ENCODE measurements around the gene BRINP1. TPM values are rescaled to one million over a fixed set of nuclear protein-coding genes. Genes with fewer than 3 reads are reported as not detected.

BRINP1 gene
- total RNA-seq, 1 donor from 2014 or later: 0.96 TPM

DNA sequence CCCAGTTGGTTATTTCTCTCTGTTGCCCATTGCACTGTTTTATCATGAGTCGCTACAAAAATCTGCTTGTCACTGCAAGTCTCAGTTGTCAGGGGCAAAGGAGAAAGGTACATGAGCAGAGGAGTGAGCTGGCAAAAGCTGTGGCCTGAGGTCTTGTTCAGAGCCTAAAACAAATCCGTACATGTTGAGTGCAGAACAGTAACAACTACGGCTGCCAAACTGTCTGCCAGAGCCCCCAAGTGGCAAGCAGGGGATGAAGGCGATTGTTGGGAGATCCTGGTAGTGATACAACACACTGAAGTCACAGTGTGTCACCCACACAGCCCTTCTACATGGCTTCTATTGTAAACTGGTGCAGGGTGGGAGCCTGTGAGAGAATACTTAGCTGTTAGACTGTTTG is 50.9 kb downstream of the BRINP1 start:
- Mint-ChIP-seq H3K9me3 (peaks cover 5% of the 10 kb centered on the region), H3K27me3 (ENCODE audit: low read depth) (no peaks in the 10 kb centered on the region), H3K4me3 (no peak overlapping the region), H3K27ac (ENCODE audit: unreplicated experiment) (no peak overlapping the region), H3K4me1 (peaks cover 7% of the 10 kb centered on the region), H3K36me3 (ENCODE audit: low read depth) (no peaks in the 10 kb centered on the region)
- DNase-seq (ENCODE audit: low read depth, low spot score): no peak
- TF ChIP-seq, protein P1, sequence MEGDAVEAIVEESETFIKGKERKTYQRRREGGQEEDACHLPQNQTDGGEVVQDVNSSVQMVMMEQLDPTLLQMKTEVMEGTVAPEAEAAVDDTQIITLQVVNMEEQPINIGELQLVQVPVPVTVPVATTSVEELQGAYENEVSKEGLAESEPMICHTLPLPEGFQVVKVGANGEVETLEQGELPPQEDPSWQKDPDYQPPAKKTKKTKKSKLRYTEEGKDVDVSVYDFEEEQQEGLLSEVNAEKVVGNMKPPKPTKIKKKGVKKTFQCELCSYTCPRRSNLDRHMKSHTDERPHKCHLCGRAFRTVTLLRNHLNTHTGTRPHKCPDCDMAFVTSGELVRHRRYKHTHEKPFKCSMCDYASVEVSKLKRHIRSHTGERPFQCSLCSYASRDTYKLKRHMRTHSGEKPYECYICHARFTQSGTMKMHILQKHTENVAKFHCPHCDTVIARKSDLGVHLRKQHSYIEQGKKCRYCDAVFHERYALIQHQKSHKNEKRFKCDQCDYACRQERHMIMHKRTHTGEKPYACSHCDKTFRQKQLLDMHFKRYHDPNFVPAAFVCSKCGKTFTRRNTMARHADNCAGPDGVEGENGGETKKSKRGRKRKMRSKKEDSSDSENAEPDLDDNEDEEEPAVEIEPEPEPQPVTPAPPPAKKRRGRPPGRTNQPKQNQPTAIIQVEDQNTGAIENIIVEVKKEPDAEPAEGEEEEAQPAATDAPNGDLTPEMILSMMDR (conservative IDR thresholded peaks at IDR 0.05): no peak

DNA sequence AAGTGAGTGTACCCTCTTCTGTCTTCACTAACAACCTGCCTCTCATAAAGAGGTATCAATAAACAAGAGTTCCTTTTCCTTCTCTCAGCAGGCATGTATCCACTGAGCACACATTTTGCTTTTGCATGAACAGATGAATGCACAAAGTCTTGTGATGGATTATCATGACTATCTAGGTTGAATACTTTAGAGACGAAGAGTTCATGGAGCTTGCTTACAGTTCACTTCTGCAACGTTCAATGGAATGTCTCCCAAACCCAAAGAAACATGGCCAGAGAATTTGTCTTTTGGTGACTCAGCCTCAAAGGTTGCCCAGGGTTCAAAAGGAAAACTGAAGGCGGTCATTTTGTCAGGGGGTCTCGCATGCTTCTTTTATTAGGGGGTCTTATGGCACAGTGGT is 55.4 kb downstream of the BRINP1 start:
- DNase-seq (ENCODE audit: low read depth, low spot score): no peak
- H3K27me3 Mint-ChIP-seq (ENCODE audit: low read depth): no peaks in the 10 kb centered on the region
- H3K27ac Mint-ChIP-seq (ENCODE audit: unreplicated experiment): no peak overlapping the region

DNA sequence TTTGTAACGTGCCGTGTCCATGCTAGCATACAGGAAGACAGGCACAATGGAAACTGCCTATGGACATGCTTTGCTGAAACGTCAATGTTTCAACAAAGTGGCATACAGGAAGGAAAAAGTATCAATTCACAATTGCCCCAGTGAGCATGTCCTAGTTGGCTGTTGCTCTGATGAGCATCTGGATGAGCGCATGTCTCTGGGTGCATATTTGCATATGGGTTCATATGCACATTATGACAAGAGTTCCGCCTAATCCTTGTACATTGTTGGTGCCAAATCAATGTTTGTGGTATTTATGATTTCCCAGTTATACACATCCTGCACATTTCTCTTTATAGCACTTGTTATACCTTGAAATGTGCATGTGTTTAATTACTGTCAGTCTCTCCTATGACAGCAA is 58.5 kb downstream of the BRINP1 start:
- H3K4me3 Mint-ChIP-seq: no peak overlapping the region
- H3K9me3 Mint-ChIP-seq: peaks cover 3% of the 10 kb centered on the region
- no peaks in the 10 kb centered on the region for H3K4me1 Mint-ChIP-seq
- TF ChIP-seq, protein P1 (conservative IDR thresholded peaks at IDR 0.05): no peak
- H3K36me3 Mint-ChIP-seq (ENCODE audit: low read depth): no peaks in the 10 kb centered on the region
- no peak for DNase-seq (ENCODE audit: low read depth, low spot score)
- H3K27me3 Mint-ChIP-seq (ENCODE audit: low read depth): no peaks in the 10 kb centered on the region
- H3K27ac Mint-ChIP-seq (ENCODE audit: unreplicated experiment): no peak overlapping the region

More for the DNA sequence above, 55.4 kb downstream of the BRINP1 start:
- TF ChIP-seq, protein P1 (conservative IDR thresholded peaks at IDR 0.05): no peak
- Mint-ChIP-seq H3K9me3 (peaks cover 3% of the 10 kb centered on the region), H3K4me1 (no peaks in the 10 kb centered on the region), H3K4me3 (no peak overlapping the region), H3K36me3 (ENCODE audit: low read depth) (no peaks in the 10 kb centered on the region)

DNA sequence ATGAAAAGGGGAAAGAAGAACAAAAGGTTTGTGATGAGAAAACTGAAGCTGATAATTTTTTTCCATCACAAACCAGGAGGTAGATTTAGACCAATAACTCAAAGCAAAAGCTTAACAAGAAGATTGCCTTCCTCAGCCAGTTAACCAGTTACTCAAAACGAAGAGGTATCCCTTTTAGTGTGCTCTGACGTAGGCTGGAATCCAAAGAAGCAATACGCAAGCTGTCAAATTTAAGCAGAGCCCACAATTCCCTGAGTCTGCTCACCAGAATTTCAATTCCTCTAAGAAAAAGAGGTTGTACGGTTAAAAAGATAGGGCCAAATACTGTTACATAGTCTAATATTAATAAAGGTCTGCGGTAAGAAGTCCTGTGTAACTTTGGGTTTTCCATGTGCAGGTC is 61.8 kb downstream of the BRINP1 start:
- Mint-ChIP-seq H3K27me3 (ENCODE audit: low read depth) (peaks cover 2% of the 10 kb centered on the region), H3K4me1 (peaks cover 12% of the 10 kb centered on the region), H3K27ac (ENCODE audit: unreplicated experiment) (no peak overlapping the region), H3K9me3 (peaks cover 3% of the 10 kb centered on the region), H3K4me3 (no peak overlapping the region), H3K36me3 (ENCODE audit: low read depth) (no peaks in the 10 kb centered on the region)
- DNase-seq (ENCODE audit: low read depth, low spot score): no peak
- TF ChIP-seq, protein P1 (conservative IDR thresholded peaks at IDR 0.05): no peak

DNA sequence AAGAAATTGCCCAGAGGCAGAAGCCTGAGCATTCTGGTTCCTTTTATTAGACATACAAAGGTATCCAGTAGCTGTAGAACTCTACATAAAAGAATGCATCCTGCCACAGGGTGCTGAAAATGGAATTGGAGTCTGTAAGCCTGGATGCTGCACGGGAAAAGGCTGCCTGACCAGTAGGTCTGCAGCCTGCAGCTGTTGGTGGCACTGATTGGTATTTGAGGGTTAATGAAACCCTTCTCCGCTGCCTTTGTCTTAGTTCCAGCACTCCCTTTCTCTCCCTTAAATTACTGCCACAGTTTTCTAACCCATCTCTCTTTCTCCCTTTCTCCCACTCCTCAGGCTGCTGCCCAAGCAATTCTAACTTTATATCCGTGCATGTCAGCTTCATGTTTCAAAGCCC is 64.7 kb downstream of the BRINP1 start:
- Mint-ChIP-seq H3K9me3 (peaks cover 3% of the 10 kb centered on the region), H3K4me1 (peaks cover 12% of the 10 kb centered on the region), H3K36me3 (ENCODE audit: low read depth) (no peaks in the 10 kb centered on the region), H3K4me3 (no peak overlapping the region), H3K27ac (ENCODE audit: unreplicated experiment) (no peak overlapping the region), H3K27me3 (ENCODE audit: low read depth) (peaks cover 2% of the 10 kb centered on the region)
- DNase-seq (ENCODE audit: low read depth, low spot score): no peak
- TF ChIP-seq, protein P1 (conservative IDR thresholded peaks at IDR 0.05): no peak
